ENCODE data around the gene FKBP2. TPM values are rescaled to one million over a fixed set of nuclear protein-coding genes. Genes with fewer than 3 reads are reported as not detected.

Gene FKBP2
- total RNA-seq, 1 donor from 2014 or later: 32.6 TPM

GRCh38 chr11:64249563-64250414 lies 8.9 kb downstream of the FKBP2 start:
- Mint-ChIP-seq H3K9me3 (no peaks in the 10 kb centered on the region), H3K27me3 (ENCODE audit: insufficient read depth) (peaks cover 1% of the 10 kb centered on the region), H3K36me3 (ENCODE audit: low read depth) (no peaks in the 10 kb centered on the region), H3K27ac (no peak overlapping the region), H3K4me3 (peak overlapping the region; percentile 59), H3K4me1 (ENCODE audit: low read depth) (peaks cover 12% of the 10 kb centered on the region)
- intact Hi-C loops (cut with micrococcal nuclease): loop anchor here (5.0 kb wide), 1 partner anchor 108 kb away; the partner anchor contains the start of gene RPS6KA4
- DNase-seq (ENCODE audit: low spot score): no peak

- no peak for DNase-seq (ENCODE audit: low spot score)
- intact Hi-C loops (cut with micrococcal nuclease): loop anchor here (1.0 to 5.0 kb wide), 5 partner anchors 9 to 107 kb away; partner anchors contain the start of genes ESRRA, FKBP2, NUDT22 and RPS6KA4
- Mint-ChIP-seq H3K36me3 (ENCODE audit: low read depth) (no peaks in the 10 kb centered on the region), H3K27me3 (ENCODE audit: insufficient read depth) (peaks cover 1% of the 10 kb centered on the region), H3K4me1 (ENCODE audit: low read depth) (peaks cover 12% of the 10 kb centered on the region), H3K4me3 (peak overlapping the region; percentile 81), H3K9me3 (no peaks in the 10 kb centered on the region), H3K27ac (no peak overlapping the region)
Measured at GRCh38 chr11:64250415-64251015, 9.6 kb downstream of the FKBP2 start.

DNA sequence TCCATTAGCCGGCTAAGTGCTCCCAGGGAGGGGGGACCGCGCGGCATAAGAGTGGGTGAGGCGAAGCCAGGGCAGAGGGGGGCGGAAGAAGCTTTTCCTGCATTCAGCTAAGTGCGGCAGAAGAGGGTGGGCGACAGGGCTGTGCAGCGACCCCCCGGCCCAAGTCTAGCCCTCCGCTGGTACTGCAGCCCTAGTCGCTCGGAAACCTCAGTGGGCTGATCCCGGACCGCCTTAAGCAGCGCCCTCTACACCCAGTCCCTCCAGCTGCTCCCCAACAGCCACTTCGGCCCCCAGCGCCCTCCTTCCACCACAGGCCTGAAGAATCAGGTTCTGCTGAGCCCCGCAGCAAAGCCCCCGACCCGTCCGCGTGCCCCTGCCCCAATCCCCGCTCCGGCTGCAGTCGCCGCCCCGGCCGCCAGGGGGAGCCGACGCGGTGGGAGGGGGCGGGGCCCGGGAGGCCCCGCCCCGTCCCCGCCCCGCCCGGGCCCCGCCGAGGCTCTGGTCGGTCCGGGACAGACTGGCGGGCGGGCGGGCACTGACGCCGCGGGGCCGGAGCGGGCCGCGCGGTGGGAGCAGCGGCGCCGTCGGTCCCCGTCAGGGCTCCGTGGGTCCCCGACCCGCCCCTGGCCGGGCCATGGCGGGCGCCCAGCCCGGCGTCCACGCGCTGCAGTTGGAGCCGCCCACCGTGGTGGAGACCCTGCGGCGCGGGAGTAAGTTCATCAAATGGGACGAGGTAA lies 10.3 kb downstream of the FKBP2 start, which contains the start of gene PLCB3:
Gene PLCB3, plus strand, starts transcription at position 515 of the 737 bp plus-strand sequence. Its CDS starts 120 bp downstream, at position 635.
- H3K9me3 Mint-ChIP-seq: no peaks in the 10 kb centered on the region
- no peaks in the 10 kb centered on the region for H3K36me3 Mint-ChIP-seq (ENCODE audit: low read depth)
- intact Hi-C loops (cut with micrococcal nuclease): loop anchor here (1.0 to 5.0 kb wide), 5 partner anchors 10 to 106 kb away; partner anchors contain the start of genes ESRRA, FKBP2, NUDT22 and RPS6KA4
- H3K27ac Mint-ChIP-seq: peak within 1 kb of the TSS; percentile 66
- peak; percentile 62 for DNase-seq (ENCODE audit: low spot score)
- H3K27me3 Mint-ChIP-seq (ENCODE audit: insufficient read depth): peaks cover 1% of the 10 kb centered on the region
- peaks cover 12% of the 10 kb centered on the region for H3K4me1 Mint-ChIP-seq (ENCODE audit: low read depth)
- H3K4me3 Mint-ChIP-seq: peak within 1 kb of the TSS; percentile 87

DNA sequence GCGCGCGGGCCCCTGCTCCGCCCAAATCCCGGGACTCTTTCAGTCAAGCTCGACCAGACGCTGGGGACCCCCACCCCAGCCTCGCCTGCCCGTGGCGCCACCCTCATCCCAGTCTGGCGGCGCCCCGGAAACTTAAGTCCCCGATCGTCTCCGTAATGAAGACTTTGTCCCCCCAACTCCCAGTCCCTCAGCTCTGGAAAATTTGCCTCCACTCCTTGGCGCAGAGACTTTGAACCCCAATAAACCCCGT lies 10.8 kb downstream of the FKBP2 start:
- Mint-ChIP-seq H3K27me3 (ENCODE audit: insufficient read depth) (peaks cover 1% of the 10 kb centered on the region), H3K4me1 (ENCODE audit: low read depth) (peaks cover 12% of the 10 kb centered on the region), H3K4me3 (peak overlapping the region; percentile 87), H3K27ac (peak overlapping the region; percentile 66), H3K9me3 (no peaks in the 10 kb centered on the region), H3K36me3 (ENCODE audit: low read depth) (no peaks in the 10 kb centered on the region)
- intact Hi-C loops (cut with micrococcal nuclease): loop anchor here (1.0 to 5.0 kb wide), 5 partner anchors 10 to 106 kb away; partner anchors contain the start of genes ESRRA, FKBP2, NUDT22 and RPS6KA4
- no peak for DNase-seq (ENCODE audit: low spot score)

- H3K9me3 Mint-ChIP-seq: no peaks in the 10 kb centered on the region
- peaks cover 1% of the 10 kb centered on the region for H3K27me3 Mint-ChIP-seq (ENCODE audit: insufficient read depth)
- H3K27ac Mint-ChIP-seq: peak overlapping the region; percentile 66
- intact Hi-C loops (cut with micrococcal nuclease): loop anchor here (5.0 kb wide), 1 partner anchor 105 kb away; the partner anchor contains the start of gene RPS6KA4
- DNase-seq (ENCODE audit: low spot score): no peak
- peaks cover 12% of the 10 kb centered on the region for H3K4me1 Mint-ChIP-seq (ENCODE audit: low read depth)
- no peaks in the 10 kb centered on the region for H3K36me3 Mint-ChIP-seq (ENCODE audit: low read depth)
- H3K4me3 Mint-ChIP-seq: peak overlapping the region; percentile 87
Measured at GRCh38 chr11:64252003-64252872, 11.3 kb downstream of the FKBP2 start.

GRCh38 chr11:64253043-64253442 lies 12.1 kb downstream of the FKBP2 start:
- H3K36me3 Mint-ChIP-seq (ENCODE audit: low read depth): no peaks in the 10 kb centered on the region
- intact Hi-C loops (cut with micrococcal nuclease): loop anchor here (5.0 kb wide), 1 partner anchor 104 kb away; the partner anchor contains the start of gene RPS6KA4
- no peaks in the 10 kb centered on the region for H3K27me3 Mint-ChIP-seq (ENCODE audit: insufficient read depth)
- no peak for DNase-seq (ENCODE audit: low spot score)
- no peaks in the 10 kb centered on the region for H3K9me3 Mint-ChIP-seq
- peaks cover 7% of the 10 kb centered on the region for H3K4me1 Mint-ChIP-seq (ENCODE audit: low read depth)
- peak overlapping the region; percentile 26 for H3K4me3 Mint-ChIP-seq
- H3K27ac Mint-ChIP-seq: no peak overlapping the region

GRCh38 chr11:64253481-64253880 lies 12.6 kb downstream of the FKBP2 start:
- H3K27ac Mint-ChIP-seq: no peak overlapping the region
- intact Hi-C loops (cut with micrococcal nuclease): loop anchor here (5.0 kb wide), 1 partner anchor 104 kb away; the partner anchor contains the start of gene RPS6KA4

DNA sequence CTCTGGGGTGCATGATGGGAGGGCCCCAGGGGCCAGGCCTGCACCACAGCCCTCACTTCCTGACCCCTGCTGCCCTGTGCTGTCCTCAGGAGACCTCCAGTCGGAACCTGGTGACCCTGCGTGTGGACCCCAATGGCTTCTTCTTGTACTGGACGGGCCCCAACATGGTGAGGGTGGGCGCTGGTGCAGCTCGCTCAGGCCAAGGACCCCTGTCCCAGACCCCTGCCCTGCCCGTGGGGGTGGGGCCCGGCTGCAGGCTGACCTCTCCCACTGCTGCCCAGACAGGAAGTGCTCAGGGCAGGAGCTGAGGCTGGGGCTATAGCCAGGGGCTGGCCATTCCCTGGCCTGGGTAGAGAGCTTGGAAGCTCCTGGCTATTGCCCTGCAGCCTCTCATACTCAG lies 13.4 kb downstream of the FKBP2 start:
- Mint-ChIP-seq H3K4me3 (no peak overlapping the region), H3K9me3 (no peaks in the 10 kb centered on the region), H3K27ac (no peak overlapping the region), H3K4me1 (ENCODE audit: low read depth) (peaks cover 6% of the 10 kb centered on the region), H3K27me3 (ENCODE audit: insufficient read depth) (no peaks in the 10 kb centered on the region), H3K36me3 (ENCODE audit: low read depth) (peaks cover 1% of the 10 kb centered on the region)
- DNase-seq (ENCODE audit: low spot score): no peak
- intact Hi-C loops (cut with micrococcal nuclease): loop anchor here (5.0 kb wide), 1 partner anchor 103 kb away; the partner anchor contains the start of gene RPS6KA4

More at GRCh38 chr11:64253481-64253880, 12.6 kb downstream of the FKBP2 start:
- H3K4me3 Mint-ChIP-seq: peak overlapping the region; percentile 26
- no peaks in the 10 kb centered on the region for H3K36me3 Mint-ChIP-seq (ENCODE audit: low read depth)
- H3K27me3 Mint-ChIP-seq (ENCODE audit: insufficient read depth): no peaks in the 10 kb centered on the region
- H3K4me1 Mint-ChIP-seq (ENCODE audit: low read depth): peaks cover 5% of the 10 kb centered on the region
- no peak for DNase-seq (ENCODE audit: low spot score)
- no peaks in the 10 kb centered on the region for H3K9me3 Mint-ChIP-seq

- Mint-ChIP-seq H3K27me3 (ENCODE audit: insufficient read depth) (no peaks in the 10 kb centered on the region), H3K36me3 (ENCODE audit: low read depth) (peaks cover 11% of the 10 kb centered on the region), H3K4me3 (no peak overlapping the region), H3K27ac (no peak overlapping the region), H3K9me3 (no peaks in the 10 kb centered on the region), H3K4me1 (ENCODE audit: low read depth) (peaks cover 12% of the 10 kb centered on the region)
- intact Hi-C loops (cut with micrococcal nuclease): no loop called here
- DNase-seq (ENCODE audit: low spot score): no peak
Measured at GRCh38 chr11:64255135-64256128, 14.5 kb downstream of the FKBP2 start.

DNA sequence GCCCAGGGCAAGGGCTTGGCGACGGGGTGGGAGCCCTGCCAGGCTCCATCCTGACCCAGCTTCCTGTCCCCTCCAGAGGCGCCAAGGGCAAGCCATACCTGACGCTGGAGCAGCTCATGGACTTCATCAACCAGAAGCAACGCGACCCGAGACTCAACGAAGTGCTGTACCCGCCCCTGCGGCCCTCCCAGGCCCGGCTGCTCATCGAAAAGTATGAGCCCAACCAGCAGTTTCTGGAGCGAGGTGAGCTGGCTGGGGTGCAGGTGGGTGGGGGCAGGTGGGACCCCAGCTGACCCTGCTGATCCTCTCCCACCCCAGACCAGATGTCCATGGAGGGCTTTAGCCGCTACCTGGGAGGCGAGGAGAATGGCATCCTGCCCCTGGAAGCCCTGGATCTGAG lies 15.4 kb downstream of the FKBP2 start:
- Mint-ChIP-seq H3K27me3 (ENCODE audit: insufficient read depth) (no peaks in the 10 kb centered on the region), H3K27ac (no peak overlapping the region), H3K9me3 (no peaks in the 10 kb centered on the region), H3K4me1 (ENCODE audit: low read depth) (peaks cover 12% of the 10 kb centered on the region), H3K36me3 (ENCODE audit: low read depth) (peaks cover 11% of the 10 kb centered on the region), H3K4me3 (no peak overlapping the region)
- DNase-seq (ENCODE audit: low spot score): no peak
- intact Hi-C loops (cut with micrococcal nuclease): no loop called here

GRCh38 chr11:64258356-64258755 lies 17.5 kb downstream of the FKBP2 start:
- intact Hi-C loops (cut with micrococcal nuclease): no loop called here
- Mint-ChIP-seq H3K27ac (no peak overlapping the region), H3K4me3 (no peak overlapping the region), H3K36me3 (ENCODE audit: low read depth) (peaks cover 15% of the 10 kb centered on the region), H3K9me3 (no peaks in the 10 kb centered on the region), H3K4me1 (ENCODE audit: low read depth) (peaks cover 12% of the 10 kb centered on the region), H3K27me3 (ENCODE audit: insufficient read depth) (no peaks in the 10 kb centered on the region)
- DNase-seq (ENCODE audit: low spot score): no peak
